Measurements from ENCODE around the gene PECR. TPM values are rescaled to one million over a fixed set of nuclear protein-coding genes. Genes with fewer than 3 reads are reported as not detected.

Gene PECR
- total RNA-seq, 1 experiment from 2014 or later, result 15.3 TPM

GRCh38 chr2:216073773-216074172 is 7.8 kb downstream of the PECR start:
- no peak overlapping the region for H3K18ac ChIP-seq (ENCODE audit: insufficient read length, low read depth, low read length)
- H2BK120ac ChIP-seq (ENCODE audit: low read depth, low read length, poor library complexity, severe bottlenecking), result no peak overlapping the region
- no peak overlapping the region for H3K27ac ChIP-seq (ENCODE audit: insufficient read length, low read depth, low read length)
- no peaks in the 10 kb centered on the region for H3K9me3 Mint-ChIP-seq
- no peak overlapping the region for H3K4ac ChIP-seq (ENCODE audit: low read depth, low read length)
- H3K4me1 Mint-ChIP-seq, result no peaks in the 10 kb centered on the region
- no peak overlapping the region for H2BK20ac ChIP-seq (ENCODE audit: low read depth, low read length, poor library complexity, severe bottlenecking)
- no peak overlapping the region for H3K4me3 Mint-ChIP-seq
- no peak overlapping the region for H4K5ac ChIP-seq (ENCODE audit: insufficient read length, low read depth, low read length)
- no peak overlapping the region for H3K56ac ChIP-seq (ENCODE audit: insufficient read length, low read depth, low read length)
- no peak for TF ChIP-seq CTCF (conservative IDR thresholded peaks at IDR 0.05)
- no peaks in the 10 kb centered on the region for H3K27me3 ChIP-seq (ENCODE audit: insufficient read depth, low read length)
- no peak for DNase-seq
- H3K9me3 ChIP-seq (ENCODE audit: control insufficient read depth, low read depth, low read length), result no peaks in the 10 kb centered on the region
- no peak overlapping the region for H3K14ac ChIP-seq (ENCODE audit: insufficient read depth, low read length)
- H3K23me2 ChIP-seq (ENCODE audit: insufficient read length, low read depth, low read length, poor library complexity, severe bottlenecking), result no peaks in the 10 kb centered on the region
- no peaks in the 10 kb centered on the region for H4K20me1 ChIP-seq (ENCODE audit: control insufficient read depth, insufficient read depth, insufficient read length)
- no peaks in the 10 kb centered on the region for H3K79me2 ChIP-seq (ENCODE audit: insufficient read depth, low read length)
- no peak overlapping the region for H4K8ac ChIP-seq (replicated peaks; ENCODE audit: insufficient read length, low read depth, low read length)
- H3K36me3 Mint-ChIP-seq (ENCODE audit: insufficient read depth in 1 of 3, low read depth in 3 of 3), result peaks cover 0 to 8% (median 0%) of the 10 kb centered on the region in 3 experiments; a peak in 4 of 7 replicates
- H3K4me2 ChIP-seq (ENCODE audit: insufficient read depth, insufficient read length, low read length), result no peak overlapping the region
- H3K9ac ChIP-seq (ENCODE audit: extremely low read depth, insufficient read length, low read length), result no peak overlapping the region
- no peak overlapping the region for H2AK5ac ChIP-seq (ENCODE audit: insufficient read length, low read length)
- H3T11ph ChIP-seq (ENCODE audit: low read length), result no peak overlapping the region
- no peak overlapping the region for H2BK5ac ChIP-seq (ENCODE audit: insufficient read length, low read length)
- H3K27me3 Mint-ChIP-seq (ENCODE audit: low read depth), result no peaks in the 10 kb centered on the region
- no peak overlapping the region for H2AFZ ChIP-seq (ENCODE audit: low read length)
- no peaks in the 10 kb centered on the region for H3K4me1 ChIP-seq (ENCODE audit: insufficient read depth, low read length)
- no peak overlapping the region for H4K91ac ChIP-seq (ENCODE audit: insufficient read length, low read depth, low read length)
- H2BK15ac ChIP-seq (ENCODE audit: low read depth, low read length), result no peak overlapping the region
- no peaks in the 10 kb centered on the region for H3K79me1 ChIP-seq (ENCODE audit: insufficient read depth, low read depth, low read length, poor library complexity, severe bottlenecking)
- no peak overlapping the region for H2BK12ac ChIP-seq (ENCODE audit: insufficient read length, low read depth, low read length)
- H3K27ac Mint-ChIP-seq, result no peak overlapping the region; a peak in 1 of 7 replicates
- no peak overlapping the region for H3K23ac ChIP-seq (ENCODE audit: insufficient read length, low read depth, low read length)

Data from H9 (cell line).